DOHH2 (cell line): Measurements from ENCODE around the gene PTPRK.

Source experiments
- H3F3A ChIP-seq: fragments of 200-600 bp; sonication (generic), shearing (Covaris generic); 2 replicates; pipeline ENCODE4 v1.6.0; 2016; ENCODE audit warnings: antibody characterized with exemption, mild to moderate bottlenecking; ENCODE audit not compliant: control insufficient read depth, insufficient read depth
- H3K27ac ChIP-seq: fragments of 200-600 bp; sonication (generic); 2 replicates; pipeline ENCODE4 v1.5.1; 2014; ENCODE audit warnings: low read depth, mild to moderate bottlenecking, low read length, moderate library complexity
- H3K27me3 ChIP-seq: fragments of 200-600 bp; sonication (generic); 2 replicates; pipeline ENCODE4 v1.6.1; 2014; ENCODE audit warnings: mild to moderate bottlenecking, low read length, mixed read lengths; ENCODE audit not compliant: control insufficient read depth
- H3K36me3 ChIP-seq: fragments of 200-600 bp; sonication (generic); 2 replicates; pipeline ENCODE4 v1.6.1; 2014; ENCODE audit warnings: mild to moderate bottlenecking, low read length, moderate library complexity, mixed read lengths; ENCODE audit not compliant: control insufficient read depth
- H3K4me1 ChIP-seq: fragments of 200-600 bp; sonication (generic); 2 replicates; pipeline ENCODE4 v1.6.1; 2014; ENCODE audit warnings: mild to moderate bottlenecking, low read length, mixed read lengths; ENCODE audit not compliant: control insufficient read depth
- H3K4me2 ChIP-seq: fragments of 200-600 bp; sonication (generic); 2 replicates; pipeline ENCODE4 v1.6.0; 2014; ENCODE audit warnings: mild to moderate bottlenecking, low read length, moderate library complexity
- H3K4me3 ChIP-seq: fragments of 200-600 bp; sonication (generic); 2 replicates; pipeline ENCODE4 v1.5.1; 2014; ENCODE audit warnings: mild to moderate bottlenecking, low read length, mixed read lengths
- H3K79me2 ChIP-seq: fragments of 200-600 bp; sonication (generic); 2 replicates; pipeline ENCODE4 v1.6.1; 2014; ENCODE audit warnings: mild to moderate bottlenecking, low read length, mixed read lengths; ENCODE audit not compliant: control insufficient read depth
- H3K9me2 ChIP-seq: fragments of 200-600 bp; sonication (generic); replicated peaks from 2 replicates; pipeline ENCODE4 v1.6.1; 2014; ENCODE audit warnings: mild to moderate bottlenecking, low read length, mixed read lengths; ENCODE audit not compliant: control insufficient read depth
- H3K9me3 ChIP-seq: fragments of 200-600 bp; sonication (generic); 2 replicates; pipeline ENCODE4 v1.6.1; 2014; ENCODE audit warnings: antibody characterized with exemption, low read length, mixed read lengths; ENCODE audit not compliant: control insufficient read depth, insufficient read depth
- H4K20me1 ChIP-seq: fragments of 200-600 bp; sonication (generic); 2 replicates; pipeline ENCODE4 v1.6.0; 2014; ENCODE audit warnings: low read depth, mild to moderate bottlenecking, antibody characterized with exemption, low read length, moderate library complexity; ENCODE audit not compliant: control insufficient read depth, insufficient read depth
- EZH2phosphoT487 ChIP-seq: fragments of 200-600 bp; sonication (generic); IDR thresholded peaks from 2 replicates; pipeline ENCODE4 v1.6.1; 2017; ENCODE audit warnings: borderline replicate concordance, mild to moderate bottlenecking, antibody characterized with exemption, low read length, moderate library complexity, mixed read lengths
- TF ChIP-seq, protein P1 (sequence below): fragments of 200-600 bp; sonication (generic); IDR thresholded peaks from one replicate; pipeline ENCODE4 v1.5.1; 2014; ENCODE audit warnings: antibody characterized with exemption, mild to moderate bottlenecking, low read depth, low read length; ENCODE audit not compliant: poor library complexity, severe bottlenecking

Gene PTPRK

DNA sequence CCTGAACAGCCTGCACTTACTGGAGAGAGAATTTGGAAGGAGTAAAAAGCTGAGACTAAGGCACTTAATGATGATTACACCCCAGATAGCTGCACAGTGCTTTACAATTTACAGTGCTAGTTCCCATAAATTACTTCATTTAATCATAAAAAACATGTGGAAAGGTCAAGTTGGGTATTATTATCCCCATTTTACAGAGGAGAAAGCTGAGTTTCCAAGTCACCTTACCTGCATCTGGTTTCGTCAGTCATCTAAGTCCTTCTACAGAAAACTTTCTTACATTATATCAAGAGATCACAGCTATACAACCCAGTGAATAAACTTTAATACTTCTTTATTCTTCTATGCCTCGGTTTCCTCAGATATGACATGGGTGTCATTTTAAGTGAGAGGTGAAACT, 3.3 kb downstream of the PTPRK start:
- H3K4me1 ChIP-seq, result no peaks in the 10 kb centered on the region
- H3K36me3 ChIP-seq, result no peaks in the 10 kb centered on the region
- H3K9me2 ChIP-seq, result no peaks in the 10 kb centered on the region
- H3K27me3 ChIP-seq, result peaks cover 6% of the 10 kb centered on the region
- TF ChIP-seq, protein P1, sequence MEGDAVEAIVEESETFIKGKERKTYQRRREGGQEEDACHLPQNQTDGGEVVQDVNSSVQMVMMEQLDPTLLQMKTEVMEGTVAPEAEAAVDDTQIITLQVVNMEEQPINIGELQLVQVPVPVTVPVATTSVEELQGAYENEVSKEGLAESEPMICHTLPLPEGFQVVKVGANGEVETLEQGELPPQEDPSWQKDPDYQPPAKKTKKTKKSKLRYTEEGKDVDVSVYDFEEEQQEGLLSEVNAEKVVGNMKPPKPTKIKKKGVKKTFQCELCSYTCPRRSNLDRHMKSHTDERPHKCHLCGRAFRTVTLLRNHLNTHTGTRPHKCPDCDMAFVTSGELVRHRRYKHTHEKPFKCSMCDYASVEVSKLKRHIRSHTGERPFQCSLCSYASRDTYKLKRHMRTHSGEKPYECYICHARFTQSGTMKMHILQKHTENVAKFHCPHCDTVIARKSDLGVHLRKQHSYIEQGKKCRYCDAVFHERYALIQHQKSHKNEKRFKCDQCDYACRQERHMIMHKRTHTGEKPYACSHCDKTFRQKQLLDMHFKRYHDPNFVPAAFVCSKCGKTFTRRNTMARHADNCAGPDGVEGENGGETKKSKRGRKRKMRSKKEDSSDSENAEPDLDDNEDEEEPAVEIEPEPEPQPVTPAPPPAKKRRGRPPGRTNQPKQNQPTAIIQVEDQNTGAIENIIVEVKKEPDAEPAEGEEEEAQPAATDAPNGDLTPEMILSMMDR, result no peak
- TF ChIP-seq EZH2phosphoT487, result no peak
- no peaks in the 10 kb centered on the region for H3F3A ChIP-seq
- H3K79me2 ChIP-seq, result no peaks in the 10 kb centered on the region
- H3K27ac ChIP-seq, result no peak overlapping the region
- no peak overlapping the region for H3K4me2 ChIP-seq
- no peaks in the 10 kb centered on the region for H3K9me3 ChIP-seq
- H4K20me1 ChIP-seq, result no peaks in the 10 kb centered on the region
- no peak overlapping the region for H3K4me3 ChIP-seq

DNA sequence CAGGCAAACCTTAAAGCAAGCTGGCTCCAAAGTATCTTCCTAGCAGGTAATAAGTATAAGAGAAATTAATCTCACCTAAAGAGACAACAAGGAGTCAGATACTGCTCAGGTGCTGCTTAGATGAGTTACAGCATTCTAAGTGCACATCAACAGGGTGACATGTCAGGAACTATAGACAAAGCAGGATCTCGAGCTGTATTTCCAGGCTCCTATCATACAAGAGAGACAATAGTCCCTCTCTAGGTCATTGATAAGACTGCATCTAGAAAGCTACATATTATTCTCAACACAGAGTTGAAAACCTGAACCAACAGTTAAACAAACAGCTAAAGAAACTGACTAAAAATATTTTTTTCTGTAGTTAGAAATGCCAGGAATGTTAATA, 3.9 kb downstream of the PTPRK start:
- Histone ChIP-seq H3K79me2 (no peaks in the 10 kb centered on the region), H3K4me1 (no peaks in the 10 kb centered on the region)
- TF ChIP-seq EZH2phosphoT487, result no peak
- TF ChIP-seq, protein P1, result no peak

DNA sequence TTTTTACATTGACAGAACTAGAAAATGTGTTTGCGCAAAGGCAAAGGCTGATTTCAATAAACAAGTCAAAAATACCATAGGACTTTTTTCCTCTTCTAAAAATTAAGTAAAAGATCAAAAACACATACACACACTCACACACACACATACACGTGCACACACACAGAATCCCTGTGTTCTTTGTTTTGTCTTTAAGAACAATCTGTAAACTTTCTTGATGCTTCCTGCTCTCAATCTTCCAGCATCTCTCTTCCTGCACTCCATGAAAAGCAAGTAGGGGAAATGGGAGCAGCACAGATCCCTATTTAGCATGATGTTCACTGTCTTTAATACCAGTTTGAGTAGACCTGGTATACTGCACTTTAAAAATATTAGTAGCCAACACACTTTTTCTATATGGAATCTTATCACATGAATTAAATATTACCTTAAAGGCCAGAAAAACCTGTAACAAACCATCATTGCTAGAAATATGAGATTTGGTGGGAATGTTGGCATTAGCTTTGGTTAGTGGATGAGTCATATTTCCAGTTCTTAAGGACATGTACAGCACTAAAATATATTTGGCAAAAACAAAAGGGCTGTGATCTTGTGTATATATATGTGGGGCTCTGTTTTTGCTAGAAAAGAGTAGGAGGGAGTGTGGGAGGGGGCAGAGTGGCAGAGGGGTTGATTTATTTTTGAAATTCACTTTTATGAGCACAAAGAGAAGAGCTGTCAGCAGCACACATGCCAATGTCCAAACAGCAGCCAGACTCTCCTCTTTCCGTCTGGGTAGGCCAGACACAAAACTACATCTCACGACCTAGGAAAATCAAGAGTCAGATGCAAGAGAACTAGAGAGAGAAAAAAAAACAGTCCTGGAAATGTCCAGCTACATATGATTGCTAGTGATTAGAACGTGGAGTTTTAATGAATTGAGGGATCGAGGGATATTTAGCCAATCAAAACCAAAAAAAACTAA, 4.6 kb downstream of the PTPRK start:
- Histone ChIP-seq H3K27ac (no peak overlapping the region), H3F3A (no peaks in the 10 kb centered on the region), H3K27me3 (peaks cover 6% of the 10 kb centered on the region), H3K9me3 (no peaks in the 10 kb centered on the region), H3K4me2 (no peak overlapping the region), H4K20me1 (no peaks in the 10 kb centered on the region), H3K36me3 (no peaks in the 10 kb centered on the region), H3K4me3 (no peak overlapping the region), H3K79me2 (no peaks in the 10 kb centered on the region), H3K4me1 (no peaks in the 10 kb centered on the region), H3K9me2 (no peaks in the 10 kb centered on the region)
- TF ChIP-seq, protein P1, result no peak
- TF ChIP-seq EZH2phosphoT487, result no peak

More for the DNA sequence above, 3.9 kb downstream of the PTPRK start:
- Histone ChIP-seq H3K4me2 (no peak overlapping the region), H3K36me3 (no peaks in the 10 kb centered on the region), H3K9me3 (no peaks in the 10 kb centered on the region), H3K9me2 (no peaks in the 10 kb centered on the region), H4K20me1 (no peaks in the 10 kb centered on the region), H3K27ac (no peak overlapping the region), H3K4me3 (no peak overlapping the region), H3K27me3 (peaks cover 6% of the 10 kb centered on the region), H3F3A (no peaks in the 10 kb centered on the region)
